NCI-H2227 (cell line): Measurements from ENCODE around the gene RANBP1.

Source experiments
- DNase-seq: peaks from one replicate; lab custom pipeline; 2025; ENCODE audit not compliant: unreplicated experiment; lab: John Stamatoyannopoulos, UW

Gene RANBP1

GRCh38 chr22:20107471-20107901 is 8.4 kb upstream of the RANBP1 start:
- DNase-seq = no peak

- no peak for DNase-seq
These were observed 7.8 kb upstream of the RANBP1 start for GRCh38 chr22:20107951-20108756.

DNA sequence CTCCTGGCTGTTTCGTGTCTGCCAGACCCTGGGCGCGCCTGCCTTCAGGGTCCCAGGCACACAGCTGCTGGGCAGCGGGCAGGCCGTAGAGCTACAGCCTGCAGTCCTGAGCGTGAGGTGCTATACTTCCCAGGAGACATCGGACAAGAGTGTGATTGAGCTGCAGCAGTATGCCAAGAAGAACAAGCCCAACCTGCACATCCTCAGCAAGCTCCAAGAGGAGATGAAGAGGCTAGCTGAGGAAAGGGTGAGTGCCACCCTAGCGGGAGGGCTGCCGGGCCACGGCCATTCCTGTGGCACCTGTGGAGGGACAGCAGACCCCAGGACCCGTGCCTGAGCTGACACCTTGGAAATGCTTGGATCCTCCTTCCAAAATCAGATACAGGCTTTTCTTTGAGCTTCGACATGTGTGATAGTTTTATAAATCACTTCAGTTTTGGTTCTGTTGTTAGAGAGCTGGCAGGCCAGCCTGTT is 7.1 kb upstream of the RANBP1 start:
- no peak for DNase-seq

- no peak for DNase-seq
These were observed 6.2 kb upstream of the RANBP1 start for GRCh38 chr22:20109411-20110358.

DNA sequence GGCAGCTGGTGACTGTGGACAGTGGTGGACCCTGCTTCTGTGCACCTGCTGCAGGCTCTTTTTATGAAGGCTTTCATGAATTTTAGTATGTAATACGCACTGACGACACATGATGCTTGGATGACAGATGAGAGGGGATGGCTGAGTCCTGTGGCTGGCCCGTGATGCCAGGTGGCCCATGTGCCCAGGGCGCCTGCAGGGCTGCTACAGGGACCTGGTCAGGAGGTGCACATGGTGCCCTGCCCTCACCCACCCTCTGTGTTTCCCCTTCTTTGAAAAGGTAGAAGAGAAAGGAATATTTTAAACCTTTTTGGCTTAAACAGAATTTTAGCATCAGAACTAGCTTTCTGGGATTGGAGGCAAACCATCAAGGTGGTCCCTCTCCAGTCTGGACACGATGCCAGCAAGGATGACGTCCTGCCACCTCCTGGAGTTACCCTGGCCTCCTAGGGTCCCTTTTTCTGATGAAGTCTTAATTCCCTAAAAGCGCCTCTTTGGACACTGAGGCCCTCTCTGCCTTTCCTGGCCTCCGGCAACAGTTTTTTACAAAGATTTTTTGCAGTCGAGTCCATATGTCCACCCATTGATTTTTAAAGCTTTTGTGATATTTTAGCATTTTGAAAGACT is 5.4 kb upstream of the RANBP1 start:
- DNase-seq = no peak

DNA sequence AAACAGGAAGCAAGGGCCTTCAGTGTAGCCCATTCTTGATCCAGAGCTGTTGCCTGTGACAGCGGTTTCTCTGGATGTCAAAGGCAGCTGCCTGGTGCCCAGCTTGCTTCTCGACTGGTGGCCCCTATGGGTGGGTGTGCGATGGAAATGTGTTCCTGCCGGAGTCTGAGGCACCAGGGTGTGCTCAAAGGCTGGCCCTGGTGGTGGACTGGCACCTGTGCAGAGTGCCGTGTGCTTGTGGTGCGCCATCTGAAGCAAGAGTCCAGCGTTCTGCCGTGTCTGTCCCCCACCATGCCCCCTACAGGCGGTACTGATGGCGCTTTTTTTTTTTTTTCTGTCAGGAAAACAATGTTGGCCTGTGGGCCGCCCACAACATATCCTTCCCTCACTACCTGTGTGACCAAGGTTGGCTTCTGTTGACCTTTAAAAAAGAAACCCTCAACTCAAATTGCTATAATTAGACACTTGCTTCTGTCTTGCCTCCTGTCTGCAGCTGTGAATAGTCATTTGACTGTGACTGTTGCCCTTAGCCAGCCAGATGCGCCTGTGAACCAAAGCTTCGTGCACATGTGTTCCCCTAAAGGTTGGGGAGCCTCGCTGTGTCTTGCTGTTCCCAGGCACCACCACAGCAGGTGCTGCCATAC is 4.7 kb upstream of the RANBP1 start:
- peak; percentile 86 for DNase-seq

GRCh38 chr22:20111689-20112622 is 3.9 kb upstream of the RANBP1 start:
- DNase-seq = no peak

GRCh38 chr22:20112623-20113511 is 3.0 kb upstream of the RANBP1 start:
- DNase-seq = no peak

DNA sequence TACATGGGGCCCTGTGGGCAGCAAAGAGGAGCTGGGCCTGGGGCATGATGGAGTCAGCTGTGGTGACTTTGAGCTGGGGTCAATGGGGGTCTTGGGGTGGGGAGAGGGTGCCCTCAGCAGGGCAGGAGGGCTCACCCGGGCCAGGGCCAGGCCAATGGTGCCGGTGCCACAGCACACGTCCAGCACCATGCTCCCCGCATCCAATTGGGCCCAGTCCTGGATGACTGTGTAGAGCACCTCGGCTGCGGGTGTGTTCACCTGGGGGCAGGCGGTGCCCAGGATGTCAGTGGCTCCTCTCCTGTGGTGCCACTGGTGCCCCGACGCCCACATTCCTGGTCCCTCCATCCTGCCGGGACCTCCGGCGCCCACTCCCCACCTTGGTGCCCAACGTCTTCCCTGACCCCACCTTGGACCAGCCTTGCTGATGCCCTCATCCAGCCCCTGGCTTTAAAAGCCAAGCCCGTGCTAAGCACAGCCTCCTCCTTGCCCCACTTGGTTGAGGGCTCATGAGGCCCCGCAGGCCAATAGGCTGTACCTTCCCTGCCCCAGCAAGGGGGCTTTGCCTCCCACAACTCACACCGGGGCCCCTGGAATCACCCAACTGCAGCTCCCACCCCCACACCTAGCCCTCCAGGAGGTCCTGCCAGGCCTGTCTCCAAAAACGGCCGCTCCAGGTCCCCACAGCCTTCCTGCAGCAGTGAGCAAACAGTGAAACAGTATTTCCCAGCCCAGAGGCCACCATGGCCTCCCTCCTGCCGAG is 2.2 kb upstream of the RANBP1 start:
- DNase-seq = no peak

- DNase-seq = no peak
These were observed 1.1 kb upstream of the RANBP1 start for GRCh38 chr22:20114506-20115475.

GRCh38 chr22:20116376-20116950 is 559 bp downstream of the RANBP1 start:
- no peak for DNase-seq

DNA sequence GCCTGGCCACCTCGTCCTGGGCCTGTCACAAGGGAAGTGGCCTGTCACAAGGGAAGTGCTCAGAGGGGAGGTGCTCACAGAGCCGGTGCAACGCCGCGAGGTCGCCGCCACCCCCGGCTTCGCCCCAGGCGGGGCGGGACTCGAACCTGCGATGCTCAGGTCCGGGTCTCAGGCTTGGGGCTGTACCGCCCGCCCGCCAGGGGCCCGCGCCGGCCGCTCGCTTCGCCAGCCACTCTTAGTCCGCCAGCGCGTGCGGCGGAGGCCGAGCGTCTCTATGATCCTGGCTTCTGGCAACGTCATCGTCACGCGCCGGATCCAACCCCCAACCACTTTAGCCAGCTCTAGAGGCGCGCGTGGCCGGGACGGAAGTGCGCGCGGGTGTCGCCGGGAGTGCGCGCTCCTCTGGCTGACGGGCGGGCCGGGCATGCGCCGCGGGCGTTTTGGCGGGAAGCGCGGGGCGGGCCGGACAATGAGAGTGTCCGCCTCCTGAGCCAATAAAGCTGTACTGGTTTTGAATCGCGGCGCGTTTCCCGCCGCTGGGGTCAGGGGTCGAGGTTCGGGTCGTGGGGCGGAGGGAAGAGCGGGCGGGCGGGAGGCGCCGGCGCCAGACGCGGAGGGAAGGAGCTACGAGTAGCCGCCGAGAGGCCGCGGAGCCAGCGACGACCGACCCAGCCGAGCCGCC is 1.2 kb downstream of the RANBP1 start, which contains the start of gene TRMT2A:
TRMT2A (minus strand) TSS at position 276 of the 682 bp plus-strand sequence. CDS start 320 bp downstream, outside the sequence.
- DNase-seq = peak; percentile 99

DNA sequence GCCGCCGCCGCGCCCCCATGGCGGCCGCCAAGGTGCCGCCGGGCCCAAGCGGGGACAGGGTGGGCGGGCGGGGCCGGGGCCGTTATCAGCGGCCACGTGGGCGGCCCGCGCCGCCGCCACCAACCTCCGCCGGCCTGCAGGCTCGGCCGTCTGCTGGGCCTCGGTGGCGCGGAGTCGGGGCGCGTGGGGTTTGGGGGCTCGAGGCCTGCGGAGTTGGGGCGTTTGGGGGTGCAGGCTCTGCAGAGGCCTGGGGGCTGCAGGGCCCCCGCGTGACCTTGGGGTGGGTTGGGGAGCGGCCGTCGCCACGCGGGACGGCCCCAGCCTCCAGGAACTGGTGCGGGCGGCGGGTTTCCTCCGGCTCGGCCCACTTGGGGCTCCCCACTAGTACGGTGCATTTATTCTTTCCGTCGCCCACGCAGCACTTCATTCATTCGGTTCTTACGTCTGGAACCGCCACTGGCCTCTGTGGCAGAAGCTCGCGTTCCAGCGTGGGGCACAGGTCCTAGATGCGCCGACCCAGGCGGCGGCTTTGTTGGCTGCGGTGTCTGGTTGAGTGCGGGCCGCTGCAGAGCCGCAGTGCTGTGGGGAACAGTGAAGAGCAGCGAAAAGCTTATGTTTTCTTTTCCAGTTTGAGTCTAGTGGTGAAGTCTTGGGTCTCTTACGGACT is 1.9 kb downstream of the RANBP1 start:
- peak; percentile 54 for DNase-seq

DNA sequence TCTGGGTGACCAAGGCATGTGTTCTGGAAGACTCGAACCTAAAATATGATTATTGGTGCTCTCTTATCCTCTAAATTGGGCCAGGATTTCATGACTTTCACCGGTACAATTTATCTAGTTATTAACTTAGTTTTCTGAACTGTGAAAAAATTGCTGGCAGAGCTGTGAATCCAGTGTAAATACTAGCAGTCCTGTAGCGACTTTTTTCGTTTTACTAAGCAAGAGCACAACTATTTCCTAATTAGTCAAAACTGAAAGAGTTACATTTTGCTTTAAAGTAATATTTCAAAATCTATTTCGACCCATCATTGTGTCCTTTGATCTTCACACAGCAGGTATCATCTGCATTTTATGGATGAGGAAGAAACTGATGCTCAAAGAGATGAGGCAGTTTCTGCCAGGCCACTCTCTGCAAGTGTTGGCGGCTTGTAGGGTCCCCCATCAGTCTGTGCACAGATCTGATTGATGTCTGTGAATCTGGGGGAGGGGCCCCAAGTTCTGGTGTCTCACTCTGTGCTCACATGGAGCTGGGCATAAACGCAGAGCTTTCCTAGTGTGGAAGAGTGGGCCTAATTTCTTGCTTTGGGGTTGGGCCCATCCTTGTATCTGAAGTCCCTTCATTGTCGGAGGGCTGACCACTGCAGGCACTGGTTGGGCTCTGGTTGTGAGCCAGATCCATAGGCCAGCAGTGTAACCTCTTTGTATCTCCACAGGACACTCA is 2.6 kb downstream of the RANBP1 start:
- peak; percentile 27 for DNase-seq
